ENCODE measurements around the gene TMEM161B.

GRCh38 chr5:88276378-88276777, 7.7 kb upstream of the TMEM161B start:
- no peak for TF ChIP-seq POLR2AphosphoS5 (IDR thresholded peaks at IDR 0.05; ENCODE audit: low read depth, low read length)
- no peak for TF ChIP-seq TAF1 (IDR thresholded peaks at IDR 0.05; ENCODE audit: borderline replicate concordance, low read depth, low read length)
